ENCODE results near the gene PHACTR1. TPM values are rescaled to one million over a fixed set of nuclear protein-coding genes. Genes with fewer than 3 reads are reported as not detected.

The PHACTR1 gene
- polyA plus RNA-seq, 1 of the 3 experiments (the other 2 are of a cell fraction), result 0.12 TPM

- Histone ChIP-seq H3K4me1 (ENCODE audit: control insufficient read depth in 1 of 2, insufficient read depth in 2 of 2, low read depth in 1 of 2, low read length in 1 of 2) (no peaks in the 10 kb centered on the region), H3K9me2 (no peaks in the 10 kb centered on the region), H3K9me3 (no peaks in the 10 kb centered on the region), H3K27me3 (ENCODE audit: insufficient read depth) (no peaks in the 10 kb centered on the region), H3K27ac (ENCODE audit: low read depth in 2 of 2, low read length in 1 of 2) (no peak overlapping the region), H3F3A (replicated peaks; ENCODE audit: insufficient read depth) (no peaks in the 10 kb centered on the region), H4K20me1 (ENCODE audit: insufficient read depth) (no peaks in the 10 kb centered on the region), H2AFZ (ENCODE audit: low read depth) (no peak overlapping the region), H3K79me2 (ENCODE audit: insufficient read depth) (no peaks in the 10 kb centered on the region), H3K36me3 (replicated peaks in 1 of 2; ENCODE audit: control insufficient read depth in 1 of 2, insufficient read depth in 2 of 2, low read length in 1 of 2) (no peaks in the 10 kb centered on the region), H3K4me3 (ENCODE audit: low read depth in 2 of 2, low read length in 1 of 2) (no peak overlapping the region), H3K4me2 (no peak overlapping the region), H3K9ac (no peak overlapping the region)
- TF ChIP-seq MEF2A (IDR thresholded peaks at IDR 0.05; ENCODE audit: borderline replicate concordance, low read depth) (no peak), RXRA (IDR thresholded peaks at IDR 0.05; ENCODE audit: borderline replicate concordance, low read depth) (no peak), TEAD4 (IDR thresholded peaks at IDR 0.05; ENCODE audit: borderline replicate concordance, insufficient read depth) (no peak), ZBTB33 (IDR thresholded peaks at IDR 0.05; ENCODE audit: borderline replicate concordance, low read depth) (no peak), GATA2 (CRISPR knock-in tag; IDR thresholded peaks at IDR 0.05) (no peak), PBX3 (IDR thresholded peaks at IDR 0.05) (no peak)
- TF ChIP-seq, protein P1, sequence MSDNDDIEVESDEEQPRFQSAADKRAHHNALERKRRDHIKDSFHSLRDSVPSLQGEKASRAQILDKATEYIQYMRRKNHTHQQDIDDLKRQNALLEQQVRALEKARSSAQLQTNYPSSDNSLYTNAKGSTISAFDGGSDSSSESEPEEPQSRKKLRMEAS (IDR thresholded peaks at IDR 0.05; ENCODE audit: low read depth), result no peak
- CTCF ChIA-PET, result no interaction called here
- POLR2A ChIA-PET, result no interaction called here
- DNase-seq, result no peak
- WGBS (ENCODE audit: low lambda C conversion rate), result 44% methylated on average over 5 of the region's 5 CpGs
Observed at GRCh38 chr6:13260831-13261230, 544.3 kb downstream of the PHACTR1 start.

DNA sequence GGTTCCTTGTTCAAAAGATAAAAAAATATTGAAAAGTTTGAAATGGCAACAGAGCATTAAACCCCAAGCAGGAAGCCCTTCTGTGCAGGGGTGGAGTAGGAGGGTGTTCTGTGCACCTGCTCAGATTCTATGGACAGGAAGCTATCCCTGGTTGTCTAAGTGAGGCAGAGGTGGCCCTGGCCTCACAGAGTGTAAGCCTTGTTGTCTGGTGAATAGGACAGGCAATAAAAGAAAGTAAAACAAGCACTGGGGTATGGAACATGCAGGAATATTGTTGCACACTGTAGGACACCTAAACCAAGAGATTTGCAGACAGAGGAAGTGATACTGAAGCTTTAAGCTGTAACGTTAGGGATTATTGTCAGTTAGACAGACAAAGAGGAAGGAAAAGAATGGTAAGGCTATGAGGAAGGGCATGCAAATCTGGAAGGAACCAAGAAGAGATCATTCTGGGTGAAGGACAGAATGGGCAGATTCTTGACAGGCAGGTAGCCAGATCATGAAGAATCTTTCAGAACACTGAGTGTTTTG, 545.0 kb downstream of the PHACTR1 start:
- no peak for DNase-seq
- ChIA-PET POLR2A (no interaction called here), CTCF (no interaction called here)
- H3K36me3 ChIP-seq (replicated peaks in 1 of 2; ENCODE audit: control insufficient read depth in 1 of 2, insufficient read depth in 2 of 2, low read length in 1 of 2), result no peaks in the 10 kb centered on the region
- no peaks in the 10 kb centered on the region for H3K4me1 ChIP-seq (ENCODE audit: control insufficient read depth in 1 of 2, insufficient read depth in 2 of 2, low read depth in 1 of 2, low read length in 1 of 2)
- TF ChIP-seq MXI1 (IDR thresholded peaks at IDR 0.05; ENCODE audit: low read depth, low read length), result no peak
- TF ChIP-seq CHD2 (IDR thresholded peaks at IDR 0.05; ENCODE audit: low read length, partially characterized antibody), result no peak
- no peak for TF ChIP-seq SMC3 (IDR thresholded peaks at IDR 0.05; ENCODE audit: low read depth, low read length)
- TF ChIP-seq, protein P1 (IDR thresholded peaks at IDR 0.05; ENCODE audit: low read depth), result no peak
- no peak for TF ChIP-seq ZBTB33 (IDR thresholded peaks at IDR 0.05; ENCODE audit: borderline replicate concordance, low read depth)
- TF ChIP-seq RFX5 (IDR thresholded peaks at IDR 0.05; ENCODE audit: low read length), result no peak
- TF ChIP-seq REST (IDR thresholded peaks at IDR 0.05; ENCODE audit: low read depth, low read length), result no peak
- no peak for TF ChIP-seq ELF1 (IDR thresholded peaks at IDR 0.05)
- TF ChIP-seq GABPA (IDR thresholded peaks at IDR 0.05; ENCODE audit: low read depth), result no peak
- no peak for TF ChIP-seq NFIC (IDR thresholded peaks at IDR 0.05; ENCODE audit: borderline replicate concordance)
- TF ChIP-seq EZH2phosphoT487 (IDR thresholded peaks at IDR 0.05; ENCODE audit: borderline replicate concordance, low read depth), result no peak
- no peak for TF ChIP-seq MEF2A (IDR thresholded peaks at IDR 0.05; ENCODE audit: borderline replicate concordance, low read depth)
- no peak for TF ChIP-seq FOXJ3 (CRISPR knock-in tag; IDR thresholded peaks at IDR 0.05)
- no peak overlapping the region for H3K9ac ChIP-seq
- no peaks in the 10 kb centered on the region for H4K20me1 ChIP-seq (ENCODE audit: insufficient read depth)
- H3K9me3 ChIP-seq, result no peaks in the 10 kb centered on the region
- H3K4me2 ChIP-seq, result no peak overlapping the region
- no peaks in the 10 kb centered on the region for H3F3A ChIP-seq (replicated peaks; ENCODE audit: insufficient read depth)
- WGBS (ENCODE audit: low lambda C conversion rate), result 38% methylated on average over 1 of the region's 1 CpG
- no peaks in the 10 kb centered on the region for H3K9me2 ChIP-seq
- no peaks in the 10 kb centered on the region for H3K79me2 ChIP-seq (ENCODE audit: insufficient read depth)
- H2AFZ ChIP-seq (ENCODE audit: low read depth), result no peak overlapping the region
- no peaks in the 10 kb centered on the region; the same call in 1 of the 2 replicates for H3K27me3 ChIP-seq (ENCODE audit: insufficient read depth)
- no peak overlapping the region for H3K4me3 ChIP-seq (ENCODE audit: low read depth in 2 of 2, low read length in 1 of 2)
- no peak overlapping the region for H3K27ac ChIP-seq (ENCODE audit: low read depth in 2 of 2, low read length in 1 of 2)

Measured in SK-N-SH (cell line).